IMR-90 (cell line): Measurements from ENCODE around the gene RHOU. TPM values are rescaled to one million over a fixed set of nuclear protein-coding genes. Genes with fewer than 3 reads are reported as not detected.

Experiments
- ATAC-seq: fragments of 200-7000 bp; cut with Tn5 transposase; 2 replicates; pipeline ENCODE4 v1.9.1; 2020; ENCODE audit warnings: low read depth, mild to moderate bottlenecking, moderate library complexity
- BruUV-seq: library from RNA; stranded (reverse); fragments of 400-500 nt; replicated peaks from 2 replicates; lab custom pipeline; 2021; lab: Mats Ljungman, UMichigan
- CTCF ChIA-PET: fragments of 300-600 bp; formaldehyde crosslinking; extraction: SDS; loops from one replicate; lab custom pipeline; 2021; ENCODE audit warnings: antibody characterized with exemption; lab: Yijun Ruan, JAX
- POLR2A ChIA-PET: fragments of 300-600 bp; sonication (Branson Sonifier 250); formaldehyde crosslinking; loops from one replicate; lab custom pipeline; 2022; ENCODE audit warnings: antibody characterized with exemption; ENCODE audit not compliant: unreplicated experiment; lab: Charles Lee
- DNase-seq: peaks from one replicate; pipeline ENCODE4 v3.0.0; 2013
- H2AFZ ChIP-seq: replicated peaks from 2 replicates; pipeline ENCODE3; 2013; ENCODE audit warnings: low read length, mild to moderate bottlenecking; ENCODE audit not compliant: poor library complexity
- H2AK5ac ChIP-seq: 2 replicates; pipeline ENCODE4 v1.6.1; 2013; ENCODE audit warnings: low read depth, low read length, inconsistent platforms
- H2AK9ac ChIP-seq: replicated peaks from 2 replicates; pipeline ENCODE3; 2013; ENCODE audit warnings: mild to moderate bottlenecking, low read depth, low read length, moderate library complexity; ENCODE audit not compliant: poor library complexity
- H2BK120ac ChIP-seq: 2 replicates; pipeline ENCODE4 v1.6.1; 2013; ENCODE audit warnings: low read depth, low read length, inconsistent platforms
- H2BK15ac ChIP-seq: 3 replicates; pipeline ENCODE4 v1.6.1; 2013; ENCODE audit warnings: low read depth, low read length, inconsistent platforms
- H2BK20ac ChIP-seq: 2 replicates; pipeline ENCODE4 v1.6.1; 2013; ENCODE audit warnings: low read depth, mild to moderate bottlenecking, inconsistent platforms, low read length, moderate library complexity
- H2BK5ac ChIP-seq: 2 replicates; pipeline ENCODE4 v1.6.1; 2013; ENCODE audit warnings: mild to moderate bottlenecking, low read depth, low read length, inconsistent platforms; ENCODE audit not compliant: poor library complexity, severe bottlenecking
- H3K14ac ChIP-seq: replicated peaks from 2 replicates; pipeline ENCODE4 v1.6.1; 2013; ENCODE audit warnings: low read depth, low read length, inconsistent platforms
- H3K18ac ChIP-seq: 2 replicates; pipeline ENCODE4 v1.6.1; 2013; ENCODE audit warnings: low read depth, low read length, control low read depth
- H3K23ac ChIP-seq: 2 replicates; pipeline ENCODE4 v1.6.1; 2013; ENCODE audit warnings: low read depth, low read length, inconsistent platforms
- H3K27ac ChIP-seq: 2 replicates; pipeline ENCODE4 v1.5.1; 2013; ENCODE audit warnings: mild to moderate bottlenecking, control low read depth, low read length; ENCODE audit not compliant: insufficient read depth
- H3K27me3 ChIP-seq: 2 replicates; pipeline ENCODE4 v1.6.1; 2013; ENCODE audit warnings: low read length; ENCODE audit not compliant: control insufficient read depth, insufficient read depth
- H3K36me3 ChIP-seq: 2 replicates; pipeline ENCODE4 v1.6.1; 2013; ENCODE audit warnings: low read length, mixed read lengths; ENCODE audit not compliant: control insufficient read depth, insufficient read depth
- H3K4ac ChIP-seq: 2 replicates; pipeline ENCODE4 v1.6.1; 2013; ENCODE audit warnings: low read depth, low read length, inconsistent platforms
- H3K4me1 ChIP-seq: 2 replicates; pipeline ENCODE4 v1.6.1; 2013; ENCODE audit warnings: low read length, mixed read lengths; ENCODE audit not compliant: control insufficient read depth, insufficient read depth
- H3K4me2 ChIP-seq: 2 replicates; pipeline ENCODE4 v1.6.1; 2013; ENCODE audit warnings: low read depth, mild to moderate bottlenecking, control low read depth, low read length, moderate library complexity
- H3K4me3 ChIP-seq: 2 replicates; pipeline ENCODE4 v1.5.1; 2013; ENCODE audit warnings: low read depth, mild to moderate bottlenecking, control low read depth, low read length, moderate library complexity; ENCODE audit not compliant: insufficient read depth
- H3K56ac ChIP-seq: 2 replicates; pipeline ENCODE4 v1.6.1; 2013; ENCODE audit warnings: low read length, inconsistent platforms; ENCODE audit not compliant: insufficient read depth; ENCODE audit errors: extremely low read depth
- H3K79me1 ChIP-seq, 2 experiments: 2 replicates each; pipeline ENCODE4 v1.6.1; 2013; ENCODE audit warnings: low read length in 2 of 2, inconsistent platforms in 1 of 2, low read depth in 1 of 2
- H3K9ac ChIP-seq: 2 replicates; pipeline ENCODE4 v1.6.1; 2013; ENCODE audit warnings: low read depth, low read length, control low read depth
- H3K9me1 ChIP-seq: 2 replicates; pipeline ENCODE4 v1.6.1; 2013; ENCODE audit warnings: low read length, inconsistent platforms; ENCODE audit not compliant: insufficient read depth
- H3K9me3 ChIP-seq: 2 replicates; pipeline ENCODE4 v1.6.1; 2013; ENCODE audit warnings: low read length; ENCODE audit not compliant: control insufficient read depth, insufficient read depth
- H4K20me1 ChIP-seq: 2 replicates; pipeline ENCODE4 v1.6.1; 2013; ENCODE audit warnings: low read length, inconsistent platforms; ENCODE audit not compliant: insufficient read depth
- H4K5ac ChIP-seq: 2 replicates; pipeline ENCODE4 v1.6.1; 2013; ENCODE audit warnings: mild to moderate bottlenecking, low read depth, low read length, control low read depth
- H4K8ac ChIP-seq, 2 experiments: 2 replicates each; pipeline ENCODE4 v1.6.1; 2013; ENCODE audit warnings: low read depth in 2 of 2, low read length in 2 of 2, control low read depth in 1 of 2, inconsistent platforms in 1 of 2
- H4K91ac ChIP-seq: 2 replicates; pipeline ENCODE4 v1.6.1; 2013; ENCODE audit warnings: low read depth, low read length, inconsistent platforms; ENCODE audit not compliant: insufficient read depth
- BHLHE40 ChIP-seq: fragments of 150-350 bp; IDR thresholded peaks from 2 replicates; pipeline ENCODE4 v1.6.1; 2016; ENCODE audit warnings: mild to moderate bottlenecking, low read depth, low read length
- CEBPB ChIP-seq: IDR thresholded peaks from 2 replicates; pipeline ENCODE4 v1.6.1; 2012; ENCODE audit warnings: low read depth, low read length, improper control_type of control experiment
- FOS ChIP-seq: fragments of 150-350 bp; IDR thresholded peaks from 2 replicates; pipeline ENCODE4 v1.6.1; 2016; ENCODE audit warnings: low read depth, low read length
- MAFK ChIP-seq: IDR thresholded peaks from 2 replicates; pipeline ENCODE4 v1.6.1; 2012; ENCODE audit warnings: low read depth, low read length, improper control_type of control experiment
- MXI1 ChIP-seq: IDR thresholded peaks from 2 replicates; pipeline ENCODE4 v1.6.1; 2012; ENCODE audit warnings: low read depth, mild to moderate bottlenecking, low read length, moderate library complexity, borderline replicate concordance
- NFE2L2 ChIP-seq: fragments of 150-350 bp; IDR thresholded peaks from 2 replicates; pipeline ENCODE4 v1.6.1; 2016; ENCODE audit warnings: low read depth, mild to moderate bottlenecking, low read length
- POLR2A ChIP-seq: IDR thresholded peaks from 2 replicates; pipeline ENCODE4 v1.6.1; 2012; ENCODE audit warnings: mild to moderate bottlenecking, low read depth, low read length
- RCOR1 ChIP-seq: IDR thresholded peaks from 2 replicates; pipeline ENCODE4 v1.6.1; 2012; ENCODE audit warnings: mild to moderate bottlenecking, low read length, improper control_type of control experiment; ENCODE audit not compliant: insufficient replicate concordance
- RFX5 ChIP-seq: IDR thresholded peaks from 2 replicates; pipeline ENCODE4 v1.8.0; 2012; ENCODE audit warnings: low read depth, mild to moderate bottlenecking, low read length, moderate library complexity
- SMC3 ChIP-seq: fragments of 150-350 bp; IDR thresholded peaks from 2 replicates; pipeline ENCODE4 v1.6.1; 2016; ENCODE audit warnings: low read depth, mild to moderate bottlenecking, antibody characterized with exemption, low read length, moderate library complexity
- USF2 ChIP-seq: fragments of 150-350 bp; IDR thresholded peaks from 2 replicates; pipeline ENCODE4 v1.6.1; 2017; ENCODE audit warnings: mild to moderate bottlenecking, antibody characterized with exemption, low read length, low read depth
- WGBS, 2 experiments: methylation state at CpG; one replicate each; pipeline versions ENCODE4 v1.1.5 to v1.1.7; 2013; ENCODE audit warnings: missing lambda C conversion rate in 2 of 2; ENCODE audit not compliant: insufficient read length in 1 of 2; ENCODE audit errors: extremely low coverage in 2 of 2; 5-methylcytosine and 5-hydroxymethylcytosine counted together
- dilution Hi-C: fragments of 300-500 bp; cut with HindIII; formaldehyde crosslinking; loops from one replicate; pipeline ENCODE4 v1.14.3; 2018; ENCODE audit warnings: low sequenced_read_pairs; ENCODE audit not compliant: unreplicated experiment
- in situ Hi-C: fragments of 300-500 bp; cut with MboI; formaldehyde crosslinking; loops from 3 replicates; pipeline ENCODE4 v1.14.3; 2019; ENCODE audit warnings: low sequenced_read_pairs, inconsistent platforms, mixed read lengths
- intact Hi-C: fragments of 100-400 bp; cut with micrococcal nuclease; formaldehyde crosslinking; loops from 2 replicates; pipeline ENCODE4 v1.10.0; 2022
- polyA plus RNA-seq, 3 experiments: library from polyadenylated mRNA; depleted of rRNA; stranded (reverse); fragments of >200 nt; gene quantifications; 2 replicates each; pipeline ENCODE4 v1.2.3, GENCODE V29; 2012; ENCODE audit warnings: low replicate concordance in 1 of 3
- total RNA-seq: library from RNA; depleted of rRNA; stranded (reverse); fragments of >200 nt; gene quantifications from 2 replicates; pipeline ENCODE4 v1.2.3, GENCODE V29; 2012
- TF ChIP-seq, protein P1 (sequence below): fragments of 150-350 bp; IDR thresholded peaks from 2 replicates; pipeline ENCODE4 v1.6.1; 2016; ENCODE audit warnings: low read depth, mild to moderate bottlenecking, low read length, moderate library complexity, borderline replicate concordance

RHOU gene
- total and polyA plus RNA-seq, 2 of the 4 experiments (the other 2 are of a cell fraction): 0.44 to 0.72 TPM

DNA sequence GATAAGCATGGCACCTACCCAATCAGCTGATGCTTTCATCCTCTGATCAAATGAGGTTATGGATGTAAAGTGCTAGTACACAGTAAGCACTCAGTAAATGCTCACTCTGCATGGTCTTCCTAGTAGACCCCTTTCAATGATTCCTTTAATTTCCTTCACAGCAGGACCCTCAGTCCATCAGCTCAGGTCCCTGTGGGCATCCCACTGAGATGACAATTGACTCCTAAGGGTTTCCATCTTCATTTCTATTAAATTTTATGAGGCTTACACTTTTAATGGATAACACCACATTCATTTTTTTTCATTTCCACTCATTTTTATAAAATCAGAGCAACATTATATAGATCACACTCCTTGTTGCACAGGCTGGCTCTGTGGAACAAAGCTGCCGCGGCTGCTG, 12.8 kb downstream of the RHOU start:
- no peak overlapping the region for H2BK15ac ChIP-seq
- no peak overlapping the region for H4K5ac ChIP-seq
- no CpG with 5 or more reads among the region's 2 CpGs for WGBS, 2 experiments
- TF ChIP-seq, protein P1, sequence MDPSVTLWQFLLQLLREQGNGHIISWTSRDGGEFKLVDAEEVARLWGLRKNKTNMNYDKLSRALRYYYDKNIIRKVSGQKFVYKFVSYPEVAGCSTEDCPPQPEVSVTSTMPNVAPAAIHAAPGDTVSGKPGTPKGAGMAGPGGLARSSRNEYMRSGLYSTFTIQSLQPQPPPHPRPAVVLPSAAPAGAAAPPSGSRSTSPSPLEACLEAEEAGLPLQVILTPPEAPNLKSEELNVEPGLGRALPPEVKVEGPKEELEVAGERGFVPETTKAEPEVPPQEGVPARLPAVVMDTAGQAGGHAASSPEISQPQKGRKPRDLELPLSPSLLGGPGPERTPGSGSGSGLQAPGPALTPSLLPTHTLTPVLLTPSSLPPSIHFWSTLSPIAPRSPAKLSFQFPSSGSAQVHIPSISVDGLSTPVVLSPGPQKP: no peak
- TF ChIP-seq MXI1 (no peak), RFX5 (no peak), BHLHE40 (no peak), USF2 (no peak), FOS (no peak), RCOR1 (no peak), CEBPB (no peak), MAFK (no peak), POLR2A (no peak), NFE2L2 (no peak), SMC3 (no peak)
- H3K56ac ChIP-seq: no peak overlapping the region
- DNase-seq: no peak
- intact Hi-C loops: no loop called here
- no peaks in the 10 kb centered on the region for H3K79me1 ChIP-seq
- in situ Hi-C loops: no loop called here
- no peak overlapping the region for H3K27ac ChIP-seq
- ATAC-seq: no peak
- H4K91ac ChIP-seq: no peak overlapping the region
- no peak overlapping the region for H3K4me3 ChIP-seq
- peaks cover 21% of the 10 kb centered on the region for H3K36me3 ChIP-seq
- no peak overlapping the region for H3K4ac ChIP-seq
- dilution Hi-C loops: no loop called here
- no peak overlapping the region for H3K18ac ChIP-seq
- ChIA-PET CTCF (no interaction called here), POLR2A (no interaction called here)
- no peak overlapping the region for H2BK20ac ChIP-seq
- no peak overlapping the region for H2BK120ac ChIP-seq
- H3K4me2 ChIP-seq: no peak overlapping the region
- H3K4me1 ChIP-seq: no peaks in the 10 kb centered on the region
- H2AK9ac ChIP-seq: no peak overlapping the region
- H2AFZ ChIP-seq: no peak overlapping the region
- no peaks in the 10 kb centered on the region for H3K9me3 ChIP-seq
- no peak overlapping the region for H2BK5ac ChIP-seq
- peaks cover 14% of the 10 kb centered on the region for H3K27me3 ChIP-seq
- no peak overlapping the region for H3K9ac ChIP-seq
- H2AK5ac ChIP-seq: no peak overlapping the region
- H4K8ac ChIP-seq: no peak overlapping the region
- no peaks in the 10 kb centered on the region for H4K20me1 ChIP-seq
- no peaks in the 10 kb centered on the region; the same call in 1 of the 2 replicates for H3K9me1 ChIP-seq
- H3K23ac ChIP-seq: no peak overlapping the region
- no peak overlapping the region for H3K14ac ChIP-seq
- no TSS peak for BruUV-seq
